ENCODE measurements around the gene TMEM40. TPM values are rescaled to one million over a fixed set of nuclear protein-coding genes. Genes with fewer than 3 reads are reported as not detected.

TMEM40 gene
- total RNA-seq, 1 donor, result not detected

DNA sequence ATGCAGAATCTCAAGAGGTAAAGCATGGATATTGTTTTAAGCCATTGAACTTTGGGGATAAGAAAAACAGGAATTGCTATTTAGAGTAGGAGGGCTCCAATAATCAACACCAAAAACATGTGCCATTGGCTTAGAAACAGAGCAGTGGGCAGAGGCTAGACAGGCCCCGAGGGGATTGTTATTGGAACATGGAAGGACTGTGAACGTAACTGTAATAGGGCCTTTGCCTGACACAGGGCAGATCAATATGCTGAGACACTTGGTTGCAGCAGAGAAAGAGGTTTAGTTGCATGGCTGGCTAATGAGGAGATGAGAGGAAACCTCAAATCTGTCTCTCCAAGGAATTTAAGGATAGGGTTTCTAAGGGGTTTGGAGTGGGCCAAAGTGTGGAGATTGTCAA is 58.3 kb downstream of the TMEM40 start:
- DNase-seq (ENCODE audit: low read depth), result no peak
- no peak overlapping the region for H3K4me3 ChIP-seq (ENCODE audit: low read depth, low read length)
- TF ChIP-seq, protein P1, sequence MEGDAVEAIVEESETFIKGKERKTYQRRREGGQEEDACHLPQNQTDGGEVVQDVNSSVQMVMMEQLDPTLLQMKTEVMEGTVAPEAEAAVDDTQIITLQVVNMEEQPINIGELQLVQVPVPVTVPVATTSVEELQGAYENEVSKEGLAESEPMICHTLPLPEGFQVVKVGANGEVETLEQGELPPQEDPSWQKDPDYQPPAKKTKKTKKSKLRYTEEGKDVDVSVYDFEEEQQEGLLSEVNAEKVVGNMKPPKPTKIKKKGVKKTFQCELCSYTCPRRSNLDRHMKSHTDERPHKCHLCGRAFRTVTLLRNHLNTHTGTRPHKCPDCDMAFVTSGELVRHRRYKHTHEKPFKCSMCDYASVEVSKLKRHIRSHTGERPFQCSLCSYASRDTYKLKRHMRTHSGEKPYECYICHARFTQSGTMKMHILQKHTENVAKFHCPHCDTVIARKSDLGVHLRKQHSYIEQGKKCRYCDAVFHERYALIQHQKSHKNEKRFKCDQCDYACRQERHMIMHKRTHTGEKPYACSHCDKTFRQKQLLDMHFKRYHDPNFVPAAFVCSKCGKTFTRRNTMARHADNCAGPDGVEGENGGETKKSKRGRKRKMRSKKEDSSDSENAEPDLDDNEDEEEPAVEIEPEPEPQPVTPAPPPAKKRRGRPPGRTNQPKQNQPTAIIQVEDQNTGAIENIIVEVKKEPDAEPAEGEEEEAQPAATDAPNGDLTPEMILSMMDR (IDR thresholded peaks at IDR 0.05; ENCODE audit: insufficient read depth, low read length), result no peak

- no peak overlapping the region for H3K4me3 ChIP-seq (ENCODE audit: low read depth, low read length)
- DNase-seq (ENCODE audit: low read depth), result no peak
- TF ChIP-seq, protein P1 (IDR thresholded peaks at IDR 0.05; ENCODE audit: insufficient read depth, low read length), result no peak
Observed at GRCh38 chr3:12695916-12696315, 63.1 kb downstream of the TMEM40 start.

- no peak for DNase-seq (ENCODE audit: low read depth)
Observed at GRCh38 chr3:12695112-12695511, 63.9 kb downstream of the TMEM40 start.

DNA sequence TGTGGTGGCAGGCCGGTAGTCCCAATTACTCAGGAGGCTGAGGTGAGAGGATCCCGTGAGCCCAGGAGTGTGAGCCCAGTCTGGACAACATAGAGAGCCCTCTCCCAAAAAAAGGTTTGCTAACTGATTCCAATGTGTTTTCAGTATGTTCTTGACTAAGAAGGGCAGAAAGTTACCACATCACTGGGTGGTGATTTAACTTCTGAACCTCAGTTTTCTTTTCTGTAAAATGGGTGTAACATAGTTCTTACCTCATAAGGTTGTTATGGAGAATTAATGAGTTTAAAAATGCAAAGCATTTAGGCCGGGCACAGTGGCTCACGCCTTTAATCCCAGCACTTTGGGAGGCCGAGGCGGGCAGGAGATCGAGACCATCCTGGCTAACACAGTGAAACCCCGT is 66.6 kb downstream of the TMEM40 start:
- no peak overlapping the region for H3K4me3 ChIP-seq (ENCODE audit: low read depth, low read length)
- TF ChIP-seq, protein P1 (IDR thresholded peaks at IDR 0.05; ENCODE audit: insufficient read depth, low read length), result no peak
- DNase-seq (ENCODE audit: low read depth), result no peak

More at GRCh38 chr3:12695112-12695511, 63.9 kb downstream of the TMEM40 start:
- H3K4me3 ChIP-seq (ENCODE audit: low read depth, low read length), result no peak overlapping the region
- TF ChIP-seq, protein P1 (IDR thresholded peaks at IDR 0.05; ENCODE audit: insufficient read depth, low read length), result no peak

DNA sequence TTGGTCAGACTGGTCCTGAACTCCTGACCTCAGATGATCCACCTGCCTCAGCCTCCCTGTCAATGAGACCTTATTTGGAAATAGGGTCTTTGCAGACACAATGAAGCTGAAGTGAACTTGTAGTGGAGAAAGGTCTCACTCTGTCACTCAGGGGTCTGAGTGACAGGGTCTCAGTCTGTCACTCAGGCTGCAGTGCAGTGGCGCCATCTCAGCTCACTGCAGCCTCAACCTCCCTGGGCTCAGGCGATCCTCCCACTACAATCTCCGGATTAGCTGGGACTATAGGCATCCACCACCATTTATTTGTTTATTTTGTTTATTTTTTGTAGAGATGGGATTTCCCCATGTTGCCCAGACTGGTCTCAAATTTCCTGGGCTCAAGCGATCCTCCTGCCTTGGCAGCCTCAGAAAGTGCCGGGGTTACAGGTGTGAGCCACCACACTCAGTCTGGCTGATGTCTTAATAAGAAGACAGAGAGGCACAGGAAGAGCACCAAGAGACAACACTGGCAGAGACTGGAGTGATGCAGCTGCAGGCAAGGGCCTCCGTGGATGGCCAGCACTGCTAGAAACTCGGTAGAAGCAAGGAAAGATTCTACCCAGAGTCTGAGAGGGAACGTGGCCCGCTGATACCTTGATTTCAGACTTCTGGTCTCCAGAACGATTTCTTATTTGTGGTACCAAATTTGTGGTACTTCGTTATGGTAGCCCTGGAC is 68.9 kb downstream of the TMEM40 start:
- H3K4me3 ChIP-seq (ENCODE audit: low read depth, low read length), result no peak overlapping the region
- TF ChIP-seq, protein P1 (IDR thresholded peaks at IDR 0.05; ENCODE audit: insufficient read depth, low read length), result no peak
- DNase-seq (ENCODE audit: low read depth), result no peak

DNA sequence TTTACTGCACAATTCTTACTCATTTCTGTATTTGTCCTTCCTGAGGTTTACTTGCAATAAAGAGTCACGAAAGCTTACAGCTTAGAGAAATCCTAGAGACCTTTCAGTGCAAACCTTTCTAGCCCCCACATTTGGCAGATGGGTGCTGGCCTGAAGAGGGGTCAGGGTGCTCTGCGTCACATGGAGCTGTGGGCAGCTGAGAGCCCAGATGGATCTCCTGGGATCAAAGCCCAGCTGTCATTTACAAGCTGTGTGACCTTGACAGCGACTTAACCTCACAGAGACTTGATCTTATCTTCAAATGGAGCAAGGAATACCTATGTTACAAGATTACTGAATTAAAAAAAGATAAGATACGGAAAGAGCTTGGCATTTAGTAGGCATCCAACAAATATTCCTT is 71.1 kb downstream of the TMEM40 start:
- TF ChIP-seq, protein P1 (IDR thresholded peaks at IDR 0.05; ENCODE audit: insufficient read depth, low read length), result no peak
- no peak for DNase-seq (ENCODE audit: low read depth)
- no peak overlapping the region for H3K4me3 ChIP-seq (ENCODE audit: low read depth, low read length)

DNA sequence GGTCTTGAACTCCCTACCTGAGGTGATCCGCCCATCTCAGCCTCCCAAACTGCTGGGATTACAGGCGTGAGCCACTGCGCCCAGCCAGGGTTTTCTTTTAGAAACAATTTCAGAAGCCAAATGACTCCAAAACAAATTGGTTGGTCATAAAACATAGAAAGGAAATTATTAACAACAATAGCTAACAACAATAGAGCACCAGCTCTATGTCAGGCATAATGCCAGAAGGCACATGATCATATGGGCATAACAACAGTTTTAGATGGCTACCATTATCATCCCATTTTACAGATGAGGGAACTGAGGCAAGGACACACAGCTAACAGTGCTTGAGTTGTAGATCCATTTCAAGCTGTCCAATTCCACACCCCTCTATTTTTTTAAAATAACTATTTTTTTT is 73.0 kb downstream of the TMEM40 start:
- no peak for DNase-seq (ENCODE audit: low read depth)
- TF ChIP-seq, protein P1 (IDR thresholded peaks at IDR 0.05; ENCODE audit: insufficient read depth, low read length), result no peak

More for the DNA sequence above, 73.0 kb downstream of the TMEM40 start:
- no peak overlapping the region for H3K4me3 ChIP-seq (ENCODE audit: low read depth, low read length)

Data from fibroblast of the aortic adventitia (primary cell).